Measurements from ENCODE around the gene PPP5C. TPM values are rescaled to one million over a fixed set of nuclear protein-coding genes. Genes with fewer than 3 reads are reported as not detected.

PPP5C gene
- total RNA-seq, 1 donor from 2014 or later = 70.9 TPM

- Histone ChIP-seq H3K27me3 (ENCODE audit: insufficient read depth, low read length) (no peaks in the 10 kb centered on the region), H3K79me2 (ENCODE audit: insufficient read depth, low read length) (peaks cover 90% of the 10 kb centered on the region), H3K4me3 (ENCODE audit: insufficient read depth, low read depth, low read length) (no peak overlapping the region), H3K27ac (ENCODE audit: low read depth, low read length) (no peak overlapping the region), H3K9me3 (ENCODE audit: insufficient read depth, low read depth, low read length) (no peaks in the 10 kb centered on the region), H3K4me1 (ENCODE audit: insufficient read depth, low read length) (peaks cover 33% of the 10 kb centered on the region), H3K36me3 (ENCODE audit: insufficient read depth, low read length) (peaks cover 18% of the 10 kb centered on the region), H3K4me2 (ENCODE audit: low read length) (no peak overlapping the region), H3K9ac (ENCODE audit: low read length) (no peak overlapping the region), H4K20me1 (ENCODE audit: insufficient read depth, low read length) (peaks cover 58% of the 10 kb centered on the region), H2AFZ (ENCODE audit: low read depth, low read length) (no peak overlapping the region)
- Mint-ChIP-seq H3K4me3 (ENCODE audit: unreplicated experiment) (no peak overlapping the region), H3K27me3 (ENCODE audit: low read depth, unreplicated experiment) (no peaks in the 10 kb centered on the region), H3K27ac (ENCODE audit: unreplicated experiment) (no peak overlapping the region), H3K4me1 (ENCODE audit: low read depth, unreplicated experiment) (peaks cover 25% of the 10 kb centered on the region), H3K36me3 (ENCODE audit: low read depth, unreplicated experiment) (peaks cover 6% of the 10 kb centered on the region), H3K9me3 (ENCODE audit: unreplicated experiment) (no peaks in the 10 kb centered on the region)
- DNase-seq (ENCODE audit: low read depth) (no peak), FAIRE-seq (no peak)
- TF ChIP-seq CTCF (IDR thresholded peaks at IDR 0.05; ENCODE audit: insufficient read depth, low read depth, low read length) (no peak), EZH2 (IDR thresholded peaks at IDR 0.05; ENCODE audit: insufficient read depth, low read length) (no peak)
Measured at GRCh38 chr19:46355234-46356148, 8.6 kb downstream of the PPP5C start.

- H3K79me2 ChIP-seq (ENCODE audit: insufficient read depth, low read length) = peaks cover 86% of the 10 kb centered on the region
- H3K4me2 ChIP-seq (ENCODE audit: low read length) = no peak overlapping the region
- H4K20me1 ChIP-seq (ENCODE audit: insufficient read depth, low read length) = peaks cover 49% of the 10 kb centered on the region
- H3K27me3 Mint-ChIP-seq (ENCODE audit: low read depth, unreplicated experiment) = no peaks in the 10 kb centered on the region
- H3K9me3 Mint-ChIP-seq (ENCODE audit: unreplicated experiment) = no peaks in the 10 kb centered on the region
- H3K27me3 ChIP-seq (ENCODE audit: insufficient read depth, low read length) = no peaks in the 10 kb centered on the region
- peaks cover 21% of the 10 kb centered on the region for H3K4me1 Mint-ChIP-seq (ENCODE audit: low read depth, unreplicated experiment)
- peaks cover 24% of the 10 kb centered on the region for H3K4me1 ChIP-seq (ENCODE audit: insufficient read depth, low read length)
- H3K36me3 ChIP-seq (ENCODE audit: insufficient read depth, low read length) = peaks cover 18% of the 10 kb centered on the region
- H3K4me3 Mint-ChIP-seq (ENCODE audit: unreplicated experiment) = no peak overlapping the region
- H3K27ac ChIP-seq (ENCODE audit: low read depth, low read length) = no peak overlapping the region
- DNase-seq (ENCODE audit: low read depth) (no peak), FAIRE-seq (no peak)
- no peak overlapping the region for H3K4me3 ChIP-seq (ENCODE audit: insufficient read depth, low read depth, low read length)
- no peak overlapping the region for H3K27ac Mint-ChIP-seq (ENCODE audit: unreplicated experiment)
- H3K9me3 ChIP-seq (ENCODE audit: insufficient read depth, low read depth, low read length) = no peaks in the 10 kb centered on the region
- no peak overlapping the region for H2AFZ ChIP-seq (ENCODE audit: low read depth, low read length)
- peaks cover 3% of the 10 kb centered on the region for H3K36me3 Mint-ChIP-seq (ENCODE audit: low read depth, unreplicated experiment)
- TF ChIP-seq EZH2 (IDR thresholded peaks at IDR 0.05; ENCODE audit: insufficient read depth, low read length) (no peak), CTCF (IDR thresholded peaks at IDR 0.05; ENCODE audit: insufficient read depth, low read depth, low read length) (no peak)
- H3K9ac ChIP-seq (ENCODE audit: low read length) = no peak overlapping the region
Measured at GRCh38 chr19:46356149-46357055, 9.5 kb downstream of the PPP5C start.
